SK-N-SH treated with all-trans-retinoic acid at 6 μM for 48 hours (cell line): ENCODE measurements around the gene SSNA1.

ENCODE experiments used
- ARNTL ChIP-seq: fragments of 450-650 bp; formaldehyde crosslinking; IDR thresholded peaks from 2 replicates; pipeline ENCODE4 v1.5.0; 2020; ENCODE audit warnings: low read depth, mild to moderate bottlenecking, moderate library complexity, borderline replicate concordance
- BACH2 ChIP-seq: fragments of 250-450 bp; sonication (Bioruptor Pico); IDR thresholded peaks from 2 replicates; pipeline ENCODE4 v1.9.0; 2021; ENCODE audit warnings: mild to moderate bottlenecking, borderline replicate concordance
- CREB5 ChIP-seq: fragments of 250-450 bp; sonication (Bioruptor Pico); IDR thresholded peaks from 2 replicates; pipeline ENCODE4 v1.5.1; 2020; ENCODE audit warnings: low read depth, mild to moderate bottlenecking, moderate library complexity
- GLIS3 ChIP-seq: fragments of 250-450 bp; sonication (Bioruptor Pico); IDR thresholded peaks from 2 replicates; pipeline ENCODE4 v1.5.0; 2020; ENCODE audit warnings: mild to moderate bottlenecking, moderate library complexity
- ISL1 ChIP-seq: fragments of 250-450 bp; sonication (Bioruptor Pico); IDR thresholded peaks from 2 replicates; pipeline ENCODE4 v2.1.2; 2022; ENCODE audit warnings: mild to moderate bottlenecking, moderate library complexity
- OSR1 ChIP-seq: fragments of 250-450 bp; sonication (Bioruptor Pico); IDR thresholded peaks from 2 replicates; pipeline ENCODE4 v1.8.0; 2022; ENCODE audit warnings: moderate library complexity, mild to moderate bottlenecking, inconsistent platforms
- PATZ1 ChIP-seq: fragments of 250-450 bp; sonication (Bioruptor Pico); IDR thresholded peaks from 2 replicates; pipeline ENCODE4 v1.8.0; 2020; ENCODE audit warnings: mild to moderate bottlenecking, moderate library complexity, borderline replicate concordance
- TCF4 ChIP-seq: fragments of 250-450 bp; sonication (Bioruptor Pico); IDR thresholded peaks from 2 replicates; pipeline ENCODE4 v1.8.0; 2021; ENCODE audit warnings: mild to moderate bottlenecking, moderate library complexity, borderline replicate concordance
- TOX ChIP-seq: fragments of 250-450 bp; sonication (Bioruptor Pico); IDR thresholded peaks from 2 replicates; pipeline ENCODE4 v1.8.0; 2021; ENCODE audit warnings: mild to moderate bottlenecking, moderate library complexity, borderline replicate concordance
- ZC3H10 ChIP-seq: fragments of 250-450 bp; sonication (Bioruptor Pico); IDR thresholded peaks from 2 replicates; pipeline ENCODE4 v1.5.1; 2021; ENCODE audit warnings: mild to moderate bottlenecking, moderate library complexity
- ZFP3 ChIP-seq: fragments of 250-450 bp; sonication (Bioruptor Pico); IDR thresholded peaks from 2 replicates; pipeline ENCODE4 v1.5.0; 2020; ENCODE audit warnings: mild to moderate bottlenecking, moderate library complexity
- ZNF565 ChIP-seq: fragments of 450-650 bp; formaldehyde crosslinking; conservative IDR thresholded peaks from 2 replicates; pipeline ENCODE4 v1.5.0; 2020; ENCODE audit warnings: low read depth, mild to moderate bottlenecking, moderate library complexity

GRCh38 chr9:137223078-137223970 is 34.8 kb downstream of the SSNA1 start:
- TF ChIP-seq OSR1 (CRISPR knock-in tag) (no peak), TOX (CRISPR knock-in tag) (no peak), BACH2 (CRISPR knock-in tag) (no peak), ZNF565 (CRISPR knock-in tag) (no peak), CREB5 (CRISPR knock-in tag) (no peak), PATZ1 (no peak), TCF4 (no peak), ARNTL (CRISPR knock-in tag) (no peak), ISL1 (no peak), GLIS3 (CRISPR knock-in tag) (0 out of 2 replicates have a peak, but pooled peaks have one; percentile 19), ZFP3 (CRISPR knock-in tag) (no peak), ZC3H10 (CRISPR knock-in tag) (no peak)
